Measurements from ENCODE around the gene PAX8. TPM values are rescaled to one million over a fixed set of nuclear protein-coding genes. Genes with fewer than 3 reads are reported as not detected.

PAX8 gene
- total RNA-seq, 1 donor from 2014 or later = not detected

- peaks cover 47% of the 10 kb centered on the region for H3K27me3 ChIP-seq (ENCODE audit: control insufficient read depth, insufficient read depth, low read length)
- H3K4me3 ChIP-seq (ENCODE audit: low read depth, low read length) = no peak overlapping the region
Observed at GRCh38 chr2:113273981-113274380, 4.7 kb downstream of the PAX8 start.

GRCh38 chr2:113273027-113273551 is 5.6 kb downstream of the PAX8 start:
- peak; percentile 18 for TF ChIP-seq CTCF (IDR thresholded peaks at IDR 0.05; ENCODE audit: insufficient read depth, low read length, severe bottlenecking)
- DNase-seq (ENCODE audit: low read depth) = no peak
- Histone ChIP-seq H3K27me3 (ENCODE audit: control insufficient read depth, insufficient read depth, low read length) (peaks cover 47% of the 10 kb centered on the region), H3K4me3 (ENCODE audit: low read depth, low read length) (no peak overlapping the region), H3K36me3 (ENCODE audit: control insufficient read depth, insufficient read depth, low read length) (no peaks in the 10 kb centered on the region)
- FAIRE-seq = no peak

More at GRCh38 chr2:113273981-113274380, 4.7 kb downstream of the PAX8 start:
- no peak for FAIRE-seq
- H3K36me3 ChIP-seq (ENCODE audit: control insufficient read depth, insufficient read depth, low read length) = no peaks in the 10 kb centered on the region
- no peak for TF ChIP-seq CTCF (IDR thresholded peaks at IDR 0.05; ENCODE audit: insufficient read depth, low read length, severe bottlenecking)
- no peak for DNase-seq (ENCODE audit: low read depth)

GRCh38 chr2:113272477-113272876 is 6.2 kb downstream of the PAX8 start:
- no peak for TF ChIP-seq CTCF (IDR thresholded peaks at IDR 0.05; ENCODE audit: insufficient read depth, low read length, severe bottlenecking)
- H3K36me3 ChIP-seq (ENCODE audit: control insufficient read depth, insufficient read depth, low read length) = no peaks in the 10 kb centered on the region
- H3K27me3 ChIP-seq (ENCODE audit: control insufficient read depth, insufficient read depth, low read length) = peaks cover 44% of the 10 kb centered on the region
- DNase-seq (ENCODE audit: low read depth) (no peak), FAIRE-seq (peak; percentile 58)
- H3K4me3 ChIP-seq (ENCODE audit: low read depth, low read length) = no peak overlapping the region

GRCh38 chr2:113268621-113269360 is 9.9 kb downstream of the PAX8 start:
- Histone ChIP-seq H3K36me3 (ENCODE audit: control insufficient read depth, insufficient read depth, low read length) (no peaks in the 10 kb centered on the region), H3K4me3 (ENCODE audit: low read depth, low read length) (no peak overlapping the region), H3K27me3 (ENCODE audit: control insufficient read depth, insufficient read depth, low read length) (peaks cover 27% of the 10 kb centered on the region)
- no peak for DNase-seq (ENCODE audit: low read depth)
- no peak for TF ChIP-seq CTCF (IDR thresholded peaks at IDR 0.05; ENCODE audit: insufficient read depth, low read length, severe bottlenecking)
- FAIRE-seq = no peak

GRCh38 chr2:113266431-113266830 is 12.3 kb downstream of the PAX8 start:
- FAIRE-seq = no peak
- peaks cover 14% of the 10 kb centered on the region for H3K27me3 ChIP-seq (ENCODE audit: control insufficient read depth, insufficient read depth, low read length)
- H3K36me3 ChIP-seq (ENCODE audit: control insufficient read depth, insufficient read depth, low read length) = no peaks in the 10 kb centered on the region
- no peak overlapping the region for H3K4me3 ChIP-seq (ENCODE audit: low read depth, low read length)
- no peak for DNase-seq (ENCODE audit: low read depth)
- no peak for TF ChIP-seq CTCF (IDR thresholded peaks at IDR 0.05; ENCODE audit: insufficient read depth, low read length, severe bottlenecking)
